ENCODE results near the gene EPPIN. TPM values are rescaled to one million over a fixed set of nuclear protein-coding genes. Genes with fewer than 3 reads are reported as not detected.

Gene EPPIN
- total RNA-seq, 1 donor from 2014 or later: not detected

Other genes with a start within 250 kb of the EPPIN start
- not detected in 2 replicates for gene RBPJL, start 240.6 kb downstream of the EPPIN start, total RNA-seq
- gene MATN4, start 239.1 kb downstream of the EPPIN start, total RNA-seq: 0.16 and 0.34 TPM in 2 replicates
- 21.9 and 24.6 TPM in 2 replicates for gene SDC4, start 199.0 kb downstream of the EPPIN start, total RNA-seq
- gene SYS1, start 184.2 kb downstream of the EPPIN start, total RNA-seq: 17.8 and 19.6 TPM in 2 replicates
- 0.09 and 0.11 TPM in 2 replicates for gene TP53TG5, start 169.1 kb downstream of the EPPIN start, total RNA-seq
- gene DBNDD2, start 139.1 kb downstream of the EPPIN start, total RNA-seq: 10.6 and 10.9 TPM in 2 replicates
- gene PIGT, start 131.3 kb downstream of the EPPIN start, total RNA-seq: 70.6 and 72.5 TPM in 2 replicates
- gene WFDC2, start 77.6 kb downstream of the EPPIN start, total RNA-seq: 0.52 TPM in 1 of 2 replicates, not detected in the other
- gene SPINT3, start 31.8 kb downstream of the EPPIN start, total RNA-seq: not detected in 2 replicates
- gene WFDC6, start 7.9 kb downstream of the EPPIN start, total RNA-seq: not detected in 2 replicates
- gene WFDC8, start 31.9 kb upstream of the EPPIN start, total RNA-seq: not detected in 2 replicates
- gene WFDC10A, start 82.3 kb upstream of the EPPIN start, total RNA-seq: not detected in 2 replicates
- not detected in 2 replicates for gene WFDC9, start 83.9 kb upstream of the EPPIN start, total RNA-seq
- not detected in 2 replicates for gene WFDC11, start 122.8 kb upstream of the EPPIN start, total RNA-seq
- gene WFDC13, start 154.6 kb upstream of the EPPIN start, total RNA-seq: not detected in 2 replicates
- not detected in 2 replicates for gene WFDC10B, start 157.6 kb upstream of the EPPIN start, total RNA-seq
- not detected in 2 replicates for gene SPINT4, start 174.9 kb upstream of the EPPIN start, total RNA-seq
- gene WFDC3, start 244.5 kb upstream of the EPPIN start, total RNA-seq: not detected in 2 replicates
- 30.3 and 31.8 TPM in 2 replicates for gene DNTTIP1, start 244.6 kb upstream of the EPPIN start, total RNA-seq